ENCODE data around the gene TSPAN14. TPM values are rescaled to one million over a fixed set of nuclear protein-coding genes. Genes with fewer than 3 reads are reported as not detected.

The TSPAN14 gene
- polyA plus RNA-seq, 3 donors = 123 to 160 (median 146) TPM

GRCh38 chr10:80512031-80512526 lies 58.0 kb downstream of the TSPAN14 start:
- Histone ChIP-seq H3K9ac (ENCODE audit: insufficient read depth, low read length, poor library complexity, severe bottlenecking) (no peak overlapping the region), H3K4me3 (replicated peaks in 1 of 3; ENCODE audit: low read depth in 2 of 3, low read length in 3 of 3) (no peak overlapping the region), H3K27me3 (ENCODE audit: control insufficient read depth in 2 of 2, insufficient read depth in 2 of 2, low read length in 2 of 2) (no peaks in the 10 kb centered on the region), H3K79me2 (ENCODE audit: insufficient read depth, low read length) (peaks cover 68% of the 10 kb centered on the region), H3K4me1 (ENCODE audit: control insufficient read depth in 1 of 2, insufficient read depth in 2 of 2, low read length in 2 of 2) (no peaks in the 10 kb centered on the region), H3K36me3 (replicated peaks in 1 of 2; ENCODE audit: control insufficient read depth in 1 of 2, insufficient read depth in 2 of 2, low read length in 2 of 2) (peaks cover 87 to 100% of the 10 kb centered on the region in 2 donors), H4K20me1 (ENCODE audit: insufficient read depth, low read length) (peaks cover 100% of the 10 kb centered on the region), H3K4me2 (replicated peaks; ENCODE audit: extremely low read depth, low read length, poor library complexity, severe bottlenecking) (no peak overlapping the region), H2AFZ (ENCODE audit: insufficient read depth, low read depth, low read length, poor library complexity, severe bottlenecking) (no peak overlapping the region), H3K27ac (ENCODE audit: low read depth in 1 of 2, low read length in 2 of 2) (peak overlapping the region in 1 of 2 donors; percentile 52), H3K9me3 (replicated peaks in 1 of 2; ENCODE audit: control insufficient read depth in 1 of 2, insufficient read depth in 1 of 2, low read length in 2 of 2) (no peaks in the 10 kb centered on the region)
- DNase-seq = no peak
- Mint-ChIP-seq H3K4me3 (no peak overlapping the region), H3K27ac (peak overlapping the region in 4 of 7 donors; percentile 1 to 76 (median 43)), H3K9me3 (no peaks in the 10 kb centered on the region), H3K27me3 (ENCODE audit: low read depth in 3 of 3) (no peaks in the 10 kb centered on the region), H3K36me3 (peaks cover 93 to 100% of the 10 kb centered on the region in 2 donors), H3K4me1 (peaks cover 21% of the 10 kb centered on the region)
- no peak for TF ChIP-seq CTCF (IDR thresholded peaks at IDR 0.05)
- intact Hi-C loops (cut with micrococcal nuclease) = no loop called here
- 97% methylated on average over 8 of the region's 10 CpGs for WGBS (ENCODE audit: insufficient coverage)

- Histone ChIP-seq H3K9ac (ENCODE audit: insufficient read depth, low read length, poor library complexity, severe bottlenecking) (no peak overlapping the region), H3K4me1 (ENCODE audit: control insufficient read depth in 1 of 2, insufficient read depth in 2 of 2, low read length in 2 of 2) (peaks cover 0 to 7% of the 10 kb centered on the region in 2 donors), H3K27me3 (ENCODE audit: control insufficient read depth in 2 of 2, insufficient read depth in 2 of 2, low read length in 2 of 2) (no peaks in the 10 kb centered on the region), H4K20me1 (ENCODE audit: insufficient read depth, low read length) (peaks cover 100% of the 10 kb centered on the region), H3K27ac (ENCODE audit: low read depth in 1 of 2, low read length in 2 of 2) (no peak overlapping the region), H2AFZ (ENCODE audit: insufficient read depth, low read depth, low read length, poor library complexity, severe bottlenecking) (no peak overlapping the region), H3K36me3 (replicated peaks in 1 of 2; ENCODE audit: control insufficient read depth in 1 of 2, insufficient read depth in 2 of 2, low read length in 2 of 2) (peaks cover 93 to 100% of the 10 kb centered on the region in 2 donors), H3K9me3 (replicated peaks in 1 of 2; ENCODE audit: control insufficient read depth in 1 of 2, insufficient read depth in 1 of 2, low read length in 2 of 2) (no peaks in the 10 kb centered on the region), H3K79me2 (ENCODE audit: insufficient read depth, low read length) (peaks cover 63% of the 10 kb centered on the region), H3K4me3 (replicated peaks in 1 of 3; ENCODE audit: low read depth in 2 of 3, low read length in 3 of 3) (no peak overlapping the region), H3K4me2 (replicated peaks; ENCODE audit: extremely low read depth, low read length, poor library complexity, severe bottlenecking) (no peak overlapping the region)
- Mint-ChIP-seq H3K4me3 (no peak overlapping the region), H3K27ac (no peak overlapping the region), H3K9me3 (no peaks in the 10 kb centered on the region), H3K4me1 (peaks cover 23% of the 10 kb centered on the region), H3K27me3 (ENCODE audit: low read depth in 3 of 3) (no peaks in the 10 kb centered on the region), H3K36me3 (peaks cover 93 to 100% of the 10 kb centered on the region in 2 donors)
- no peak for TF ChIP-seq CTCF (IDR thresholded peaks at IDR 0.05)
- intact Hi-C loops (cut with micrococcal nuclease) = no loop called here
- WGBS (ENCODE audit: insufficient coverage) = 91% methylated on average over 5 of the region's 6 CpGs
- no peak for DNase-seq
Observed at GRCh38 chr10:80513106-80513505, 59.0 kb downstream of the TSPAN14 start.

Measured in CD14-positive monocyte (primary cell).